ENCODE measurements around the gene HSF2. TPM values are rescaled to one million over a fixed set of nuclear protein-coding genes. Genes with fewer than 3 reads are reported as not detected.
"Not testable (repeated sequence)": the region's sequence is repeated elsewhere in the genome, so short reads cannot be mapped to it uniquely, and the experiment has no call there.

HSF2 gene
- total RNA-seq, 4 donors from 2014 or later, result 6.9 to 21.5 (median 11.4) TPM

- no peak overlapping the region for H3K27ac ChIP-seq
- no peak overlapping the region for H3K4me3 ChIP-seq
- H3K9me3 ChIP-seq, result no peaks in the 10 kb centered on the region
- no peak for TF ChIP-seq CTCF (IDR thresholded peaks at IDR 0.05)
- no peak for TF ChIP-seq POLR2A (IDR thresholded peaks at IDR 0.05)
- no peaks in the 10 kb centered on the region for H3K27me3 ChIP-seq
- H3K4me1 ChIP-seq, result no peaks in the 10 kb centered on the region
- DNase-seq, result no peak
- peaks cover 0 to 60% (median 0%) of the 10 kb centered on the region in 3 donors for H3K36me3 ChIP-seq
Measured at GRCh38 chr6:122438975-122439374, 39.5 kb downstream of the HSF2 start.

GRCh38 chr6:122445274-122445673 lies 45.8 kb downstream of the HSF2 start:
- H3K9me3 ChIP-seq, result no peaks in the 10 kb centered on the region
- DNase-seq, result no peak

GRCh38 chr6:122449069-122449468 lies 49.6 kb downstream of the HSF2 start:
- peaks cover 0 to 93% (median 0%) of the 10 kb centered on the region in 3 donors for H3K36me3 ChIP-seq
- TF ChIP-seq CTCF (IDR thresholded peaks at IDR 0.05) (no peak), POLR2A (IDR thresholded peaks at IDR 0.05) (no peak)
- H3K4me3 ChIP-seq, result no peak overlapping the region
- no peak overlapping the region for H3K27ac ChIP-seq
- no peaks in the 10 kb centered on the region for H3K9me3 ChIP-seq
- no peak for DNase-seq
- no peaks in the 10 kb centered on the region for H3K4me1 ChIP-seq
- no peaks in the 10 kb centered on the region for H3K27me3 ChIP-seq

More at GRCh38 chr6:122445274-122445673, 45.8 kb downstream of the HSF2 start:
- no peaks in the 10 kb centered on the region for H3K4me1 ChIP-seq
- H3K36me3 ChIP-seq, result peaks cover 0 to 81% (median 0%) of the 10 kb centered on the region in 3 donors
- no peaks in the 10 kb centered on the region for H3K27me3 ChIP-seq
- no peak overlapping the region for H3K4me3 ChIP-seq
- TF ChIP-seq CTCF (IDR thresholded peaks at IDR 0.05), result no peak
- no peak for TF ChIP-seq POLR2A (IDR thresholded peaks at IDR 0.05)
- no peak overlapping the region for H3K27ac ChIP-seq

- Histone ChIP-seq H3K4me1 (no peaks in the 10 kb centered on the region), H3K36me3 (peaks cover 0 to 95% (median 0%) of the 10 kb centered on the region in 3 donors), H3K4me3 (no peak overlapping the region), H3K9me3 (no peaks in the 10 kb centered on the region), H3K27me3 (no peaks in the 10 kb centered on the region), H3K27ac (no peak overlapping the region)
- no peak for DNase-seq
- TF ChIP-seq CTCF (IDR thresholded peaks at IDR 0.05), result no peak
- TF ChIP-seq POLR2A (IDR thresholded peaks at IDR 0.05), result no peak
Measured at GRCh38 chr6:122452509-122452908, 53.1 kb downstream of the HSF2 start.

GRCh38 chr6:122454673-122455072 lies 55.2 kb downstream of the HSF2 start:
- TF ChIP-seq CTCF (IDR thresholded peaks at IDR 0.05) (no peak), POLR2A (IDR thresholded peaks at IDR 0.05) (no peak)
- peaks cover 0 to 10% (median 0%) of the 10 kb centered on the region in 4 donors for H3K4me1 ChIP-seq
- H3K9me3 ChIP-seq, result no peaks in the 10 kb centered on the region
- DNase-seq, result no peak
- H3K36me3 ChIP-seq, result peaks cover 0 to 85% (median 0%) of the 10 kb centered on the region in 3 donors
- no peak overlapping the region for H3K27ac ChIP-seq
- H3K4me3 ChIP-seq, result no peak overlapping the region
- no peaks in the 10 kb centered on the region for H3K27me3 ChIP-seq

GRCh38 chr6:122455116-122455515 lies 55.7 kb downstream of the HSF2 start:
- not testable (repeated sequence) for H3K9me3 ChIP-seq, H3K27ac ChIP-seq, H3K4me3 ChIP-seq, H3K27me3 ChIP-seq, DNase-seq
- H3K4me1 ChIP-seq, result peaks cover 0 to 14% (median 0%) of the 10 kb centered on the region in 4 donors
- peaks cover 0 to 80% (median 0%) of the 10 kb centered on the region in 3 donors for H3K36me3 ChIP-seq
